H1 (cell line): Measurements from ENCODE around the gene FOXN3.

Experiments
- CHD2 ChIP-seq: IDR thresholded peaks from 2 replicates; pipeline ENCODE4 v1.6.1; 2012; ENCODE audit warnings: low read length, improper control_type of control experiment
- EZH2 ChIP-seq: fragments of 200-600 bp; sonication (generic); IDR thresholded peaks from 2 replicates; pipeline ENCODE4 v1.7.1; 2012; ENCODE audit warnings: low read depth, mild to moderate bottlenecking, moderate library complexity, low read length, inconsistent platforms; ENCODE audit not compliant: severe bottlenecking
- POLR2A ChIP-seq, 2 experiments: IDR thresholded peaks; 1 replicate in 1 of 2; 2 replicates in 1 of 2; pipeline ENCODE4 v1.6.1; 2011; ENCODE audit warnings: low read depth in 2 of 2, low read length in 2 of 2, mild to moderate bottlenecking in 2 of 2; ENCODE audit errors: control extremely low read depth in 1 of 2
- POLR2AphosphoS5 ChIP-seq: IDR thresholded peaks from 2 replicates; pipeline ENCODE4 v1.6.1; 2011; ENCODE audit warnings: low read depth, low read length
- RBBP5 ChIP-seq: IDR thresholded peaks from 2 replicates; pipeline ENCODE4 v1.7.1; 2012; ENCODE audit warnings: low read depth, mild to moderate bottlenecking, inconsistent platforms, low read length, moderate library complexity, borderline replicate concordance

DNA sequence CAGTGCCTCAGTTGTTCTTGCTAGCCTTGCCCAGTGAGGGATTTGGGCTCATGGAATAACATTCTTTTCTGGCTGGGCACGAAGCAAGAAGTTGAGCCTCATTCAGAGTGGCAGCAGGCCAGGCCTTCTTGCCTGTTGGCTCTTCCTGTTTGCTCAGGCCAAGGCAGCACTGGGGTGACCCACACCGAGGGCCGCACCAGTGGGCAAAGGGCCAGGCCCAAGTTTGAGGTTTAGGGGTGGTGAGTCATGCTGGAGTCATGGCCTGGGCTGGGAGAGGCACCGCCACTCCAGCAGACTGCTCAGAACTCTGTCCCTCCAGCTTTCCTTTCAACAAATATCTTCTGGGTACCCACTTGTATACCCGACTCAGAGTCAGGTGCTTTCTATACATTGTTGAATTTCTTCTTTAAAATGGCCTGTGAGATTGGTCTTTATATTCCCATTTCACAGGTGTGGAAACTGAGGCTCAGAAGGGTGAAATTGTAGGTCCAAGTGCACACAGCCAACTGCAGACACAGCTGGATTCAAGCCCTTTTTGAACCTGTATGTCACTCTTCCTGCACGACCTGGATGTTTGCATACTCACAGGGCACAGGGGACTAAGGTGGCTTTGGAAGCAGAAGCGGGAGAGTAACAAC is 279.4 kb downstream of the FOXN3 start:
- no peak for TF ChIP-seq CHD2
- no peak for TF ChIP-seq POLR2A (IDR thresholded peaks at IDR 0.05; ENCODE audit: control extremely low read depth in 1 of 2, low read depth in 2 of 2, low read length in 2 of 2)
- TF ChIP-seq EZH2 = no peak
- no peak for TF ChIP-seq RBBP5
- no peak for TF ChIP-seq POLR2AphosphoS5
